Islet precursor cell (in vitro differentiated cells): ENCODE measurements around the gene SHROOM1.
"Not testable (repeated sequence)": the region's sequence is repeated elsewhere in the genome, so short reads cannot be mapped to it uniquely, and the experiment has no call there.

ENCODE experiments used
- DNase-seq: peaks from one replicate; pipeline ENCODE4 v3.0.0-alpha.2; 2018

The SHROOM1 gene, protein sequence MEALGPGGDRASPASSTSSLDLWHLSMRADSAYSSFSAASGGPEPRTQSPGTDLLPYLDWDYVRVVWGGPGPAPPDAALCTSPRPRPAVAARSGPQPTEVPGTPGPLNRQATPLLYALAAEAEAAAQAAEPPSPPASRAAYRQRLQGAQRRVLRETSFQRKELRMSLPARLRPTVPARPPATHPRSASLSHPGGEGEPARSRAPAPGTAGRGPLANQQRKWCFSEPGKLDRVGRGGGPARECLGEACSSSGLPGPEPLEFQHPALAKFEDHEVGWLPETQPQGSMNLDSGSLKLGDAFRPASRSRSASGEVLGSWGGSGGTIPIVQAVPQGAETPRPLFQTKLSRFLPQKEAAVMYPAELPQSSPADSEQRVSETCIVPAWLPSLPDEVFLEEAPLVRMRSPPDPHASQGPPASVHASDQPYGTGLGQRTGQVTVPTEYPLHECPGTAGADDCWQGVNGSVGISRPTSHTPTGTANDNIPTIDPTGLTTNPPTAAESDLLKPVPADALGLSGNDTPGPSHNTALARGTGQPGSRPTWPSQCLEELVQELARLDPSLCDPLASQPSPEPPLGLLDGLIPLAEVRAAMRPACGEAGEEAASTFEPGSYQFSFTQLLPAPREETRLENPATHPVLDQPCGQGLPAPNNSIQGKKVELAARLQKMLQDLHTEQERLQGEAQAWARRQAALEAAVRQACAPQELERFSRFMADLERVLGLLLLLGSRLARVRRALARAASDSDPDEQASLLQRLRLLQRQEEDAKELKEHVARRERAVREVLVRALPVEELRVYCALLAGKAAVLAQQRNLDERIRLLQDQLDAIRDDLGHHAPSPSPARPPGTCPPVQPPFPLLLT

DNA sequence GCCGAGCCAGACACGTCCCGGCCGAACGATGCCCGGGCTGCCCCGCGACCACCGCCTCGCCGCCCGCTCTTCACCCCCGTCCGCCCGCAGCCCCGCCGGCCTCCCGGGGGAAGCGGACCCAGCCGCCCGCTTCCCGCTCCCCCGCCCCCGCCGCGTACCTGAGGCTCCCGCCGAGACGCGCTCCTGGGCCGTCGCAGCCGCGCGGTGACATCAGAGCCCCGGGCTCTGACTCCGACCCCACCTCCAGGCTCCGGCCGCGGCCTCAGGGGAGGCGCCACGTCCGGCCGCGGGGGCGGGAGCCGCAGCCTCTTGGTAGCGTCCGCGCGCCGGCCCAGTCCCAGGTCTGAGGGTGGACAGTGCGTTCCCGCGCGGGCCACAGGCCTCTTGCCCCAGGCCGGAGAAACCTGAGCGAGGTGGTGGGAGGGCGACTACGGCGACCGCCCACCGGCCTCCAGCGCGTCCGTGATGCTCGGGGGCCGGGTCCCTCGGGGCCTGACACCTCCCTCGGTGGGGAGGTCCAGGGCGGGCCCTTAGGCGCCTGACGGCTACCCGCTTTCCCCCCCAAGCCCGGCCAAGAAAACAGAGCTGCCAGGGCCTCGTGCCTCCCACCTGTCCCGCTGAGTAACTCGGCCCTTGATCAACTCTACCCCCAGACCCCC lies at the start of gene SHROOM1:
TSS of gene SHROOM1 (minus strand) at position 212 of the 659 bp plus-strand sequence. CDS start 4,507 bp downstream, outside the sequence.
- peak; percentile 86 for DNase-seq

DNA sequence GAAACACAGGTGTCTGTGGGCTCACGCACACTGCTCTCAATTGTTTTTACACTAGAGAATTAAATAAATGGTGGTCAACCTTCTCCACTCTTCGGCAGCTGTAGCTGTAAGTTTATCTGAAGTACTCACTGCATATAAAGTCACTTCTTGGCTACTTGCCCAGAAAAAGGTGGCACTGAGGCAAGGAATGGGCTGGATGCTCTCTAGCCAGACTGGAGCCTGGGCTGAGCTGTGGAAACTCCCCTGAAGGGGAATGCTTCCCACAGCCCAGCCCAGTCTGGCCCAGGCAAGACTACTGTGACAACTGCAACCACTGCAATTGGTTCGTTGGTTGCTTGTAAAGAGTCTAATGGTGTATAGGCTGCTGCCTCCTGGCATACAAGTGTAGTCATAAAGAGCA lies 47.5 kb upstream of the SHROOM1 start:
- no peak for DNase-seq

DNA sequence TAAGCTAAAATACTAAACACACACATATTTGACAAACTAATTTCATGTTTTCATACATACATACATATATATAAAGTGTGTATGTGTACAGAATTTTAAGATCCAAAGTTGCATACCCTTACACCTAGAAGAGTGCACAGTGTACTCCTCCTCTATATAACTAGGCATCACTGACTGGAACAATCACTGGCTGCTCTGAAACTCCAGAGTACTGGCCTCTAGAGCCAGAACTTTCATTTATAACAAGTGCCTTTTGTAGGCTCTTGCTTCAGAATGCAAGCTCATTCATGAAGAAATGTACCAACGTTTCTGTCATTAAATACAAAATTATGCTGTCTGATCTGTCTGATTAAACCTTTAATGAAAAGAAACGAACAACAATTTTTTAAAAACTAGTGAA lies 47.0 kb upstream of the SHROOM1 start:
- DNase-seq = no peak

DNA sequence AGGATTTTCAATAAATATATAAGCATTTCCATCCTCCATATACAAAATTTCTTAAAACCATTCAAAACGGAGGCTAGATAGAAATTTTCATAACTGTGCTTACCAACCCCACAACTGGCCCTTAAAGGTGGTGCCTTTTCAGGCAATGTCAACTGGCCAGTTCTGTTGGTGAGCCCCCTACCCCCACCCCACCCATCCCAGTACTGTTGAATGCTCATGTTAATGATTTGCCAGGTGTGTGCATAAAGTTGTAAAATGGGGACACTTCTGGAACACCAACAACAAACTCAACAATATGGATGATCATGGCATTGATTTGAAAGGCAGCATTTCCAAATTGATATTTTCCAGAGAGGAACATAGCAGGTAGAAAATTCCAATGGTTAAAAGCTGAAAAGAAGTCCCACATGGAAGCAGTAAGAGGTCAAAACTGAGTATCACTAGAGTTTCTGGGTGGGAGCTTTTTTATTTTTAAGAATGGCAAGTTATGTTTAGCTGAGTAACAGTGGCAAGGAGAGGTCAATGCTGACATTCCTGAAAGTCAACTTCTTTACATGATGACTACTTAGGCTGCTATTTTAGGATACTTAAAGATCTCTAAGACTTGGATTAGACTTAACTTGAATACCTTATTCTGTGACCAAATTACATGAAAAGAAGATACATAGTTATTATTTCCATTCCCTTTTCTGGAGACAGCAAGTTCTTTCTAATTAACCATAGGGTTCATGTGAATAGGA lies 45.7 kb upstream of the SHROOM1 start:
- DNase-seq = no peak

DNA sequence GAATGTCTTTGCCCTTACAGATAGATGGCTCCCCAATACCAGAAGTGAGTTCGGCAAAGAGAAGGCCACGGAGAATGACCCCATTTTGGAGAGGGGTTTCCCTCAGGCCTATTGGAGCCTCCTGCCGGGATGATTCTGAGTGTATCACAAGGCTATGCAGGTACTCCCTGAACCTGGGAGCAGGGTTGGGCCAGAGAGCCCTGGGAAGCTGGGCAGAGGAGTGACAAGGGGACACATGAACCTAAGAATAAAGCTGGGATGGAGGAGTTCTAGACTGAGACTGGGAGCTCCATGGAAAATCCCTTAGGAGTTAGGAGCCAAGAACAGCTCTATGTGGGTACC lies 43.5 kb upstream of the SHROOM1 start:
- no peak for DNase-seq

DNA sequence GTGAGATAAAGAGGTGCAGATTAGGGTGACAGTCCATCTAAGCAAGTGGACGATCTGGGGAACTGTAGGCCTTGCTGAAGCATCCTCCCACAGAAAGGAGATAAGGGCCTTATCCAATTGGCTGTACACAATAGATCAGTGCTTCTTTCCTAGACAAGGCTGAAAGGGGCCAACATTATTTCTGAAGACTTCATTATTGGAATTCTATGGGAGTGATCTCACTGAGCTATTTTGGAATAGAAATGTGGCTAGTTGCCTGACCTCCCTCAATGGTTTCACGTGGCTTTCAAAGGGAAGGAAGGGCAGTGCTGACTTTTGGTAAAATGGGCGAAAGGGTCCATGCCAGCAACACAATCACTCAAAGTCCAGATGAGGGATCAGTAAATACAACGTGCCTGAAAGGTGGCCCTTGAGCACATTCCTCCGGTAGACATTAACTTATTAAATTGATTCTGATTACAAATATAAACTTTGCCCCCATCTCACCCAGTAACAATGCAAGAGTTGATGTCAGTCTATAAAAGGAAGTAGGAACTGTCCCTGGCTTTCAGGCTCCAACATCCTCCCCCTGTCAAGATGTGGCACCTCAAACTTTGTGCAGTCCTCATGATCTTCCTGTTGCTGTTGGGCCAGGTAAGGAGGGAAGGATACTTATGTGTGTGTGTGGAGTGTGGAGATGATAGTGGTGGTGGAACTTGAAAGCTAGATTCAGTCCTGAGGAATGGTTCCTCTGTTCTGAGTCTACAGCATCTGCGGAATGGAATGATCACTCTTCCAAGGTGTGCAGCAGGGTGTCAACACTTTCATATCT lies 42.9 kb upstream of the SHROOM1 start, which contains the start of gene LEAP2:
TSS of gene LEAP2 (plus strand) at position 550 of the 811 bp plus-strand sequence. CDS start at position 577, 27 bp downstream.
- no peak for DNase-seq

DNA sequence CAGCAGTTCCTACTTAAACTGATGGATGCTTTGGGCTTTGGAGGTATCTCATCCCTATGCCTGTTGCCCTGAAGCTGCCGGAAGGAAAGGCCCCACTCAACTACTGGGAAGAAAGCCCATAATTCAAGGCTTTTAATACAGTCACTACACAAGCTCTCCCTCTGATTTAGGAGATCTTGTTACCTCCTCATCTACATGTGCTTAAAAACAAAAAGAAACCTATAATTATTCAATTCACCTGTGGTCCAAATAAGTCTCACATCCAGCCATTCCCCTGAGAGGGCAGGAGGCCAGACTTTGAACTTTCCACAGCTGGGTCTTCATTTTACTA lies 42.3 kb upstream of the SHROOM1 start:
- no peak for DNase-seq

DNA sequence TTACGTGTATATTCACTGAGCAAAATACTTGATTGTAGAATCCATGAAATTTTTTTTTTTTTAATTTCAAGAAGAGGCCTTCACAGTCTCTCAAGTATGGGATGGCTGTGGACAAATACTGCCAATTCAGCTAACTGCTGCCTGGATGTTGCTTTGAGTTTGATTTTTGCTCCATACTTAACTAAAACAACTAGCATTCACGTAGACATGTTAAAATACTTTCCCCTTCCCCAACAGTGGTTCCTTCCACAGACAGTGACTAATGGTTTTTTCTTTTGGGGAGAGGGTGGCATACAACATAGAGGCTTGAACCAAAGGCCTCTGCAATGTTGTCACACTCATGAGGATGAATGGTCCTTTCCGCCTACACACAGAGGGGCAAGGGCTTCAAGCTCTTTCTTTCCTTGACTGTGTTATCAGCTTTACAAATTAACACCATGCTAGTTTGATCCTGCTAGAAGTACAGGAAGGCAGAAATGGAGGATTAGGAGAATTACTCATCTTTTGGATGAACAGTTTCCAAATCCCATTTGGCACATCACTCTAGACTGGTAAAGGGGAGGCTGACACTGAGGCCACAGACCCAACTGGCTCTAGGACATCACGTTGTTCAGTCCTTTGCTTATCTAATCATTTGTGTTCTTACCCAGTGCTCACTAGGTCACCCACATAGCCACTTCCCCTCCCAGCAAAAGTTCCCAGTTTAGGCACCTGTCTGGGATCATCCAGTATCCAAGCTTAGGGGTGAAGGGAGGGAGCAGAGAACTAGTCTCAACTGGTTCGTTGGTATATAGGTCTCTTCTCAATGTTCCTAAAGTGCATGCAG lies 41.2 kb upstream of the SHROOM1 start:
- DNase-seq = no peak

DNA sequence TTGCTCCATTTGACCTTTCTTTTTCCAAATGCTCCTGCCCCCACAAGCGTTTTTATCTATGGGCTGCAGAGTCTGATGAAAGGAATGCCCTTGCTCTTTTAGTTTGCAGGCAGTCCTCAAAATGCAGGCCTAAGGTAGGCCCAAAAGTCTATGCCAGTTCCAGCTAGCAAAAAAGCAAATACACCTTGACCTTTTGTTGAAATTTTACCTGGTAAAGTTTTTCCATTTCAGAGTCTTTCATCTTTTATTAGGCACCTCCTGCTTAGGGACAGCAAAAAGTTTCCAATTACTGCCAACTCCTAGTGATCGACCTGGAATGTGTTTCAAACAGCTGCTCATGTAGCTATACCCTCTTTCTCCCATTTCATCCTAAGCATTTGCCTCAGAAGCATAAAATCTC lies 40.4 kb upstream of the SHROOM1 start:
- no peak for DNase-seq

DNA sequence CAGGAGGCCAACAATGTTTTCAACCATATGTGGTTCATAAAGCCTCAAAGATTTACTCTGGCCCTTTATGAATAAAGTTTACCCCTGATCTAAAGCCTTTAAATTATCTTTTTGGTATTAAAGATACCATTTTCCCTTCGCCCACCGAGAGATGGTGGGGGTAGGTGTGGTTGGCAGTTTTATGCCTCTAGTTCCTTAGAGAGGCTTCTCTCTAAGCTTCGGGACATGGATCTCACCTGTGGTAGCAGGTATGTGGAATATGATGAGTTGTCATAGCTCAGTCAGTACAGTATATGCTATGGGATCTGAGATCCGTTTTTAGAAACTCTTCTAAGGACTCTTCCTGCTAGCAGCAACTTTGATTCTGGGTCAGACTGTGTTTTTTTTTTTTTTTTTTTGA lies 38.3 kb upstream of the SHROOM1 start:
- no peak for DNase-seq

DNA sequence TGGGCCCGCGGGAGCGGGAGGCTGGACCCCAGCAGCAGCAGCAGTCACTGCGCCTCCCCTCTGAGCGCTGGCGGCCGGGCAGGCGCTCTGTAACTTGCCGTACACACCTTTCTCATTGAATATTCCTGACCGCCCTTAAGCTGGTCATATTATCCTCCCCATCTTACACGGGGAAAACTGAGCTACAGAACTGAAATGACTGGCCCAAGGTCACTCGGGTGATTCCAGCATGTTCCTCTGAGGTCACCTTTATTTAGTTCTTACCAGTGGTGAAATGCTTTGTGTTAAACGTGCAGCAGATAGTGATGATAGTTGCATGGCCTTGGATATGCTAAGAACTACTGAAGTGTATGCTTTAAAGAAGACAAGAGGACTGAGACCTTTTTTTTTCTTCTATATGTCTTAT lies 36.6 kb upstream of the SHROOM1 start:
- DNase-seq = no peak

DNA sequence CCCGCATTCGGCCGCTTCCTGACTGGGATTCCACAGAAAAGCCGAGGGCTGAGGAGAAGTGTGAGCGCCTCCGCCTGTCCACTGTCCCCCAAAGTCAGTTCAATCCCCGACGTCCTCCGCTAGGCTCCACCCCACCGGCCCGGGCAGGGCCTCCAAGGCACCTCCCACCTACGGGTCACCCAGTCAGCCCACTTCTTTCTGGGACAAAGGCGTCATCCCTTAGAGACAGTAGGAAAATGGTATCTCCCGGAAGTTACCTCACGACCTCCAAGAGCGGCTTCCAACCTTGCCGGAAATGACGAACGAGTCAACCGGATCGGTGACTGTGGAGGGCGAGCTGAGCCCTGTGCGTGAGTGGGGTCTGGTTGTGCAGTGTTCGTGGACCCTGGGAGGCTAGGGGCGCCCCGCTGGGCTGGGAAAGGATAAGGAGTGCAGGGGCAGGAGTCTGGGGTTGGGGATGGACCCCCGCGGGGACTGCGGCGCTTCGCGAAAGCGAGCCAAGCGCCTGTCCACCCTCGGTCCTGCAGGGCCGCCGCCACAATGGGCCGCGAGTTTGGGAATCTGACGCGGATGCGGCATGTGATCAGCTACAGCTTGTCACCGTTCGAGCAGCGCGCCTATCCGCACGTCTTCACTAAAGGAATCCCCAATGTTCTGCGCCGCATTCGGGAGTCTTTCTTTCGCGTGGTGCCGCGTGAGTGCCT lies 36.0 kb upstream of the SHROOM1 start, which contains the start of the genes GDF9 and UQCRQ:
TSS of gene GDF9 (minus strand) at position 128 of the 704 bp plus-strand sequence. CDS start 1,936 bp downstream, outside the sequence.
TSS of gene UQCRQ (plus strand) at position 301 of the 704 bp plus-strand sequence. CDS start at position 541, 240 bp downstream.
- peak; percentile 99 for DNase-seq

DNA sequence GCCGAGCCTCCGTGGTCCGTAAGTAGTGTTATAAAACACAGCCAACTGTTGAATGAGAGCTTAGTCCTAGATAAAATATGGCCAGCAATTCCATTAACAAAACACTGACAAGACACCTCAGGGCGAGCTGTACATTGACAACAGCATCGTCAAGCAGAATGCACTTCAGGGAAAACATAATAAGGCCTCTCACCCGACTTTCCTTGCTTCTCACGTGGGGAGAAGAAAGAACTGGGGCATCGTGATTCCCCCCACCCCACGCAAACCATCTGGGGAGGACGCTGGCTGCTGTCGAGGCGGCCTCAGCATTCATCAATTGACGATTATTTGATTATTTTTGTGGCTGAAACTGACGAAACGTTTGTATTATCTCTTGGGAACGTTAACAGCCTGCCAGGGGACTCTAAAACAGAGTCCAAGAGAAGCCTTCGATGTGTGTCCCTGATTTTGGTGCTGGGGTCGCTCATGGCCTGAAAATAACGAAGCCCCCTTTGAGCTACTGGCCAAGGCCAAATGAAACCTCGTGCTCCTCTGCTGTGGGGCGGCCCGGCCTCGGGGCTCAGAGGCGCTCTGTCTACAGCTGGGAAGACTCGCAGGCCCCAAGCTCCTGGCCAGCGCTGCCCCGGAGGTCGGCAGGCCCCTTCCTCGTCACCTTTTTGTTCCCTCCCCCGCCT lies 35.4 kb upstream of the SHROOM1 start:
- no peak for DNase-seq

DNA sequence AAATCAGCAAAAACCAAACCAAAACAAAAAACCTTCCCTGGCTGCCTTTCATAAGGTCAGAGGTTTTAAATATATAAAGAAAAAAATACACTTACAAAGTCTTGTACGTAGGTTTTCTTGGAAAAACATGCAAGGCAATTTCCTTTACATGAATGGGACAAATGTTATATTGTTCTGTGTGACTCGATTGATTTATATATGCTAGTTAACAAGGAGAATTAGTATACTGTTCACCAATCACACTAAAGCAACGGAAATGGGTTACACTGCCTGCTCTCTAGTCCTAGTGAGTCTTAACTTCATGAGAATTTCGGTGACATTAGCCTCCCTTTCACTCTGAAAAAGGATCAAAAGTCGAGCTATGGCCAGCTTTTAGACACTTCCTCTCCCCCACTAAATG lies 30.3 kb upstream of the SHROOM1 start:
- no peak for DNase-seq

DNA sequence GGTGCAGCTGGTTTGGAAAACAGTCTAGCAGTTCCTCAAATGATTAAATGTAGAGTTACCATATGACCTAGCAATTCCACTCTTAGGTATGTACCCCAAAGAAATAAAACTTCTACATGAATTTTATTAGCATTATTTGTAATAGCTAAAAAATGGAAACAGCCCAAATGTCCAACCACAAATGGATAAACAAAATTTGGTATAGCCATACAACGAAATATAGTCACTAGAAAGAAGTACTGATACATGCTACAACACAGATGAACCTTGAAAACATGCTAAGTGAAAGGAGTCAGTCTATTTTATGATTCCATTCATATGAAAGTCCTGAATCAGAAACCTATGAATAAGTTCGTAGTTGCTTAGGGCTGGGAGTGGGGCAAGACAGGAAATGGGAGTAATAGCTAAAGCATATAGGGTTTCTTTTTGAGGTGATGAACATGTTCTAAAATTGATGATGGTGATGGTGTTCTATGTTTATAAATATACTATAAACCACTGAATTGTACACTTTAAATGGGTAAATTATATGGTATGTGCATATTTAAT lies 29.5 kb upstream of the SHROOM1 start:
- no peak for DNase-seq

DNA sequence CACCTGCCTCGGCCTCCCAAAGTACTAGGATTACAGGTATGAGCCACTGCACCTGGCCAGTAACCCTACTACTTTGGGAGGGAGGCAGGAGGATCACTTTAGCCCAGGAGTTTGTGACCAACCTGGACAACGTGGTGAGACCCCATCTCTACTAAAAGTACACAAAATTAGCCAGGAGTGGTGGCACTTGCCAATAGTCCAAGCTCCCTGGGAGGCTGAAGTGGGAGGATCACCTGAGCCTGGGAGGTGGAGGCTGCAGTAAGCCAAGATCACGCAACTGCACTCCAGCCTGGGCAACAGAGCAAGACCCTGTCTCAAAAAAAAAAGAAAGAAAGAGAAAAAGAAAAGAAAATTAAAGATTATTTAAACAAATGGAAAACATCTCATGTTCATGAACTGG lies 25.6 kb upstream of the SHROOM1 start:
- DNase-seq = peak; percentile 14

DNA sequence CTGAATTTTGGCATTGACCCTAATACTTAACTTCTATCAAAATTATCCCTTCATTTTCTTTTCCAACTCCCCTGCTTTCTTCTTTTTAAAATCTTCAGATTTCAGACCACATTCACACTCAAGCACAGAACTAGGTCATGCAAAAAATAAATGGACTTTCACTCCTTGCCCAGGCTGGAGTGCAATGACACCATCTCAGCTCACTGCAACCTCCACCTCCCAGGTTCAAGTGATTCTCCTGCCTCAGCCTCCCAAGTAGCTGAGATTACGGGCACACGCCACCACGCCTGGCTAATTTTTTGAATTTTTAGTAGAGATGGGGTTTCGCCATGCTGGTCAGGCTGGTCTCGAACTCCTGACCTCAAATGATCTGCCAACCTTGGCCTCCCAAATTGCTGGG lies 24.5 kb upstream of the SHROOM1 start:
- not testable (repeated sequence) for DNase-seq

DNA sequence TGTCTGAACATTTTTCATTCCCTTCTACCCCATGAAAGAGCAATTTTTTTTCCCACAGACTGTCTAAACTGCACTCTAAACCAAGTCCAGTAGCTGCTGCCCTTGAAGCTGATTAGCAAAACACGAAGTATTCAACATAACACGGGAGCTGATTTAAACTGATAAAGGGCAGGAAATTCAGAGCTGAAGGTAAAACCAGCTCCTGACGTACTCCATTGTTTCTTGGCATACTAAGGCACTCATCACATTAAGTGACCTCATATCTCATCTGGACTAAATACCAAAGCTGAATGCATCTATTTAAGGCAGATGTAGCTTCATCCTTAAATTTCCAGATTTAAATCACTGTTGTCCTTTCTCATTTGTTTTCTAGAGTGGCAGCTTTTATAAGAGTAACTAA lies 23.9 kb upstream of the SHROOM1 start:
- DNase-seq = peak; percentile 32

DNA sequence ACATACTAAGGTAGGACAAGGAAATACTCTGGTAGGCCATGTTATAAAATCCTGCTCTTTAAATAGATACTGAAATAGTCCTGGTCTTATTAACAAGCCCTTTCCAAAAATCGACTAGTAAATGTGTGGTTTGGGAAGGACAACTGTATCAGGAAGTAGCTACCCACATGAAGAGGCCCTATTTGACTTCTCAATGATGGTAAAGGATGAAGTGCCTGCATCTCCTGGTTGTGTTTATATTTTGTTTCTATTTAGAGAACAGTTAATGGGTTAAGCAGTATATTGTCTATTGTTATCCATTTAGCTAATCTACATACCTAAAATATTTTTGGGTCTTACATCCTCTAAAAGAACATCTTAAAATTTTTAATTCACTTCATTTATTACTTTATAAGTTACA lies 23.3 kb upstream of the SHROOM1 start:
- DNase-seq = no peak
